HFF-Myc (cell line): Measurements from ENCODE around the gene IL1RAPL2.

Experiments used
- DNase-seq: peaks from one replicate; pipeline ENCODE4 v3.0.0-alpha.2; 2011; ENCODE audit warnings: low read depth; ENCODE audit errors: extremely low read depth
- H3K4me3 ChIP-seq: replicated peaks from 2 replicates; pipeline ENCODE4 v1.5.1; 2011; ENCODE audit warnings: low read depth, mild to moderate bottlenecking, control low read depth, low read length
- CTCF ChIP-seq: IDR thresholded peaks from 2 replicates; pipeline ENCODE4 v1.5.1; 2012; ENCODE audit warnings: mild to moderate bottlenecking, low read depth, low read length, control low read depth; ENCODE audit errors: missing control alignments

IL1RAPL2 gene

GRCh38 chrX:105567082-105567481, 1001.1 kb downstream of the IL1RAPL2 start:
- H3K4me3 ChIP-seq = no peak overlapping the region
- TF ChIP-seq CTCF = no peak
- no peak for DNase-seq

GRCh38 chrX:105608745-105609144, 1042.7 kb downstream of the IL1RAPL2 start:
- no peak overlapping the region for H3K4me3 ChIP-seq
- DNase-seq = no peak
- no peak for TF ChIP-seq CTCF

- DNase-seq = no peak
- no peak overlapping the region for H3K4me3 ChIP-seq
- no peak for TF ChIP-seq CTCF
Observed at GRCh38 chrX:105609530-105609929, 1043.5 kb downstream of the IL1RAPL2 start.

- TF ChIP-seq CTCF = no peak
- no peak for DNase-seq
- H3K4me3 ChIP-seq = no peak overlapping the region
Observed at GRCh38 chrX:105610411-105610810, 1044.4 kb downstream of the IL1RAPL2 start.

- no peak for TF ChIP-seq CTCF
- no peak for DNase-seq
- H3K4me3 ChIP-seq = no peak overlapping the region
Observed at GRCh38 chrX:105618393-105619101, 1052.5 kb downstream of the IL1RAPL2 start.

- H3K4me3 ChIP-seq = no peak overlapping the region
- TF ChIP-seq CTCF = no peak
- DNase-seq = no peak
Observed at GRCh38 chrX:105634180-105634579, 1068.2 kb downstream of the IL1RAPL2 start.

GRCh38 chrX:105635794-105636193, 1069.8 kb downstream of the IL1RAPL2 start:
- TF ChIP-seq CTCF = no peak

More at GRCh38 chrX:105635794-105636193, 1069.8 kb downstream of the IL1RAPL2 start:
- DNase-seq = no peak
- no peak overlapping the region for H3K4me3 ChIP-seq
